KG1 (cell line): ENCODE results near the gene ALOX5.
A peak's percentile ranks its signal among the peaks of the same experiment; 100 is the strongest.
"Not testable (repeated sequence)": the region's sequence is repeated elsewhere in the genome, so short reads cannot be mapped to it uniquely, and the experiment has no call there.

ENCODE experiments used
- DNase-seq: peaks from one replicate; lab custom pipeline; 2025; lab: John Stamatoyannopoulos, UW

ALOX5 gene

GRCh38 chr10:45468079-45468478 is 94.1 kb downstream of the ALOX5 start:
- no peak for DNase-seq

GRCh38 chr10:45470098-45471012 is 96.3 kb downstream of the ALOX5 start:
- DNase-seq, result peak; percentile 70

- no peak for DNase-seq
Measured at GRCh38 chr10:45471059-45471458, 97.0 kb downstream of the ALOX5 start.

- DNase-seq, result no peak
Measured at GRCh38 chr10:45471531-45472310, 97.7 kb downstream of the ALOX5 start.

- no peak for DNase-seq
Measured at GRCh38 chr10:45473126-45473525, 99.1 kb downstream of the ALOX5 start.

- DNase-seq, result no peak
Measured at GRCh38 chr10:45476559-45476958, 102.5 kb downstream of the ALOX5 start.

- DNase-seq, result no peak
Measured at GRCh38 chr10:45480294-45480693, 106.3 kb downstream of the ALOX5 start.

GRCh38 chr10:45481100-45481499 is 107.1 kb downstream of the ALOX5 start:
- not testable (repeated sequence) for DNase-seq

GRCh38 chr10:45483002-45483401 is 109.0 kb downstream of the ALOX5 start:
- no peak for DNase-seq

- no peak for DNase-seq
Measured at GRCh38 chr10:45487735-45488134, 113.7 kb downstream of the ALOX5 start.

- DNase-seq, result no peak
Measured at GRCh38 chr10:45488365-45488764, 114.3 kb downstream of the ALOX5 start.

GRCh38 chr10:45490277-45490676 is 116.3 kb downstream of the ALOX5 start:
- DNase-seq, result no peak

GRCh38 chr10:45491061-45491460 is 117.0 kb downstream of the ALOX5 start:
- DNase-seq, result no peak
